ENCODE data around the gene HDLBP. TPM values are rescaled to one million over a fixed set of nuclear protein-coding genes. Genes with fewer than 3 reads are reported as not detected.

The HDLBP gene
- total and polyA plus RNA-seq, 10 of the 15 experiments (the other 5 are each of a cell fraction or from before 2014, with no cell fraction given) = 19.5 to 383 (median 249) TPM

DNA sequence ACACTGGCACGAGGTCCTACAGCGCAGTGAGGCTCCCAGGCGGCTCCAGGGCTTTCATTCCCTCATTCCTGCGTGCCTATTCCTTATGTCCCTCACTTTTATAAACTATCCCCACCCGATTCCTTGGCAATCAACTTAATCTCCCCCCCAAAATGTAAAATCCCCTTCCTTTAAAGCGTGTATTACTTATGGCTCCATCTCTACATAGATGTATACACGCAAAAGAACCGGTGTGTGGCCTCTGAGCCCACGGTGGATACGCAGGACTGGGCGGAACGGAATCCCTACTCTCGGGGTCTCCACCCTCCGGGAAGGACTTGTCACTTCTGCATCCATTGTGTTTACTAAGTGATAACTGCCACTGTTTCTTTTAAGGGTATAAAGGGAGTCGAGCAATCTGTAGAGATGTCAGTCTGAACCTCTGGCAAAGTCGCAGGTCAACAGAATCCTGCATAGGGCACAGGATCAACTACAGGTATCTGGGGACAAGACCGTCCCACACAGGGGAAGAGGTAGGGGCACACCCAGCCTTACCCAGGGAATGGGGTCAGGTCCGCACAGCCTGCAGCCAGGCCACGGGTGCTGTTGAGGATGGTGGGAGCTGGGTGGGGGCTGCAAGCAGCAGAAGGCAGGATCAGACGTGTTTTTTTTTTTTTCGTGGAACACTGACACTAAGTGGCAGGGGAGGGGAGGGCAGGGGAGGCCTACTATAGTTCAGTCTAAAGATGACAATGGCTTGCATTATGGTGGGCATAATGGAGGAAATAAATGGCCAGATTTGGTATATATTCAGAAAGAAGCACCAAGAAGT is 42.1 kb downstream of the HDLBP start (continued):
- TF ChIP-seq, protein P1, sequence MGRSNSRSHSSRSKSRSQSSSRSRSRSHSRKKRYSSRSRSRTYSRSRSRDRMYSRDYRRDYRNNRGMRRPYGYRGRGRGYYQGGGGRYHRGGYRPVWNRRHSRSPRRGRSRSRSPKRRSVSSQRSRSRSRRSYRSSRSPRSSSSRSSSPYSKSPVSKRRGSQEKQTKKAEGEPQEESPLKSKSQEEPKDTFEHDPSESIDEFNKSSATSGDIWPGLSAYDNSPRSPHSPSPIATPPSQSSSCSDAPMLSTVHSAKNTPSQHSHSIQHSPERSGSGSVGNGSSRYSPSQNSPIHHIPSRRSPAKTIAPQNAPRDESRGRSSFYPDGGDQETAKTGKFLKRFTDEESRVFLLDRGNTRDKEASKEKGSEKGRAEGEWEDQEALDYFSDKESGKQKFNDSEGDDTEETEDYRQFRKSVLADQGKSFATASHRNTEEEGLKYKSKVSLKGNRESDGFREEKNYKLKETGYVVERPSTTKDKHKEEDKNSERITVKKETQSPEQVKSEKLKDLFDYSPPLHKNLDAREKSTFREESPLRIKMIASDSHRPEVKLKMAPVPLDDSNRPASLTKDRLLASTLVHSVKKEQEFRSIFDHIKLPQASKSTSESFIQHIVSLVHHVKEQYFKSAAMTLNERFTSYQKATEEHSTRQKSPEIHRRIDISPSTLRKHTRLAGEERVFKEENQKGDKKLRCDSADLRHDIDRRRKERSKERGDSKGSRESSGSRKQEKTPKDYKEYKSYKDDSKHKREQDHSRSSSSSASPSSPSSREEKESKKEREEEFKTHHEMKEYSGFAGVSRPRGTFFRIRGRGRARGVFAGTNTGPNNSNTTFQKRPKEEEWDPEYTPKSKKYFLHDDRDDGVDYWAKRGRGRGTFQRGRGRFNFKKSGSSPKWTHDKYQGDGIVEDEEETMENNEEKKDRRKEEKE (IDR thresholded peaks at IDR 0.05) = no peak
- TF ChIP-seq, protein P2, sequence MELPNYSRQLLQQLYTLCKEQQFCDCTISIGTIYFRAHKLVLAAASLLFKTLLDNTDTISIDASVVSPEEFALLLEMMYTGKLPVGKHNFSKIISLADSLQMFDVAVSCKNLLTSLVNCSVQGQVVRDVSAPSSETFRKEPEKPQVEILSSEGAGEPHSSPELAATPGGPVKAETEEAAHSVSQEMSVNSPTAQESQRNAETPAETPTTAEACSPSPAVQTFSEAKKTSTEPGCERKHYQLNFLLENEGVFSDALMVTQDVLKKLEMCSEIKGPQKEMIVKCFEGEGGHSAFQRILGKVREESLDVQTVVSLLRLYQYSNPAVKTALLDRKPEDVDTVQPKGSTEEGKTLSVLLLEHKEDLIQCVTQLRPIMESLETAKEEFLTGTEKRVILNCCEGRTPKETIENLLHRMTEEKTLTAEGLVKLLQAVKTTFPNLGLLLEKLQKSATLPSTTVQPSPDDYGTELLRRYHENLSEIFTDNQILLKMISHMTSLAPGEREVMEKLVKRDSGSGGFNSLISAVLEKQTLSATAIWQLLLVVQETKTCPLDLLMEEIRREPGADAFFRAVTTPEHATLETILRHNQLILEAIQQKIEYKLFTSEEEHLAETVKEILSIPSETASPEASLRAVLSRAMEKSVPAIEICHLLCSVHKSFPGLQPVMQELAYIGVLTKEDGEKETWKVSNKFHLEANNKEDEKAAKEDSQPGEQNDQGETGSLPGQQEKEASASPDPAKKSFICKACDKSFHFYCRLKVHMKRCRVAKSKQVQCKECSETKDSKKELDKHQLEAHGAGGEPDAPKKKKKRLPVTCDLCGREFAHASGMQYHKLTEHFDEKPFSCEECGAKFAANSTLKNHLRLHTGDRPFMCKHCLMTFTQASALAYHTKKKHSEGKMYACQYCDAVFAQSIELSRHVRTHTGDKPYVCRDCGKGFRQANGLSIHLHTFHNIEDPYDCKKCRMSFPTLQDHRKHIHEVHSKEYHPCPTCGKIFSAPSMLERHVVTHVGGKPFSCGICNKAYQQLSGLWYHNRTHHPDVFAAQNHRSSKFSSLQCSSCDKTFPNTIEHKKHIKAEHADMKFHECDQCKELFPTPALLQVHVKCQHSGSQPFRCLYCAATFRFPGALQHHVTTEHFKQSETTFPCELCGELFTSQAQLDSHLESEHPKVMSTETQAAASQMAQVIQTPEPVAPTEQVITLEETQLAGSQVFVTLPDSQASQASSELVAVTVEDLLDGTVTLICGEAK (IDR thresholded peaks at IDR 0.05; ENCODE audit: borderline replicate concordance) = no peak

Measured in GM12878 (cell line).